AG09309 (cell line): ENCODE measurements around the gene SRRT.

Source experiments
- DNase-seq: peaks from one replicate; pipeline ENCODE4 v3.0.0-alpha.2; 2010; ENCODE audit warnings: low read depth
- H3K4me3 ChIP-seq: 2 replicates; pipeline ENCODE4 v1.5.1; 2011; ENCODE audit warnings: mild to moderate bottlenecking, low read depth, low read length, moderate library complexity; ENCODE audit not compliant: control insufficient read depth
- TF ChIP-seq, protein P1 (sequence below): IDR thresholded peaks from 2 replicates; pipeline ENCODE4 v1.5.1; 2011; ENCODE audit warnings: mild to moderate bottlenecking, low read depth, low read length, inconsistent platforms; ENCODE audit not compliant: insufficient read depth, control insufficient read depth; ENCODE audit errors: missing control alignments

The SRRT gene

GRCh38 chr7:100886142-100886935 lies 11.4 kb downstream of the SRRT start:
- no peak overlapping the region for H3K4me3 ChIP-seq
- DNase-seq, result no peak
- TF ChIP-seq, protein P1, sequence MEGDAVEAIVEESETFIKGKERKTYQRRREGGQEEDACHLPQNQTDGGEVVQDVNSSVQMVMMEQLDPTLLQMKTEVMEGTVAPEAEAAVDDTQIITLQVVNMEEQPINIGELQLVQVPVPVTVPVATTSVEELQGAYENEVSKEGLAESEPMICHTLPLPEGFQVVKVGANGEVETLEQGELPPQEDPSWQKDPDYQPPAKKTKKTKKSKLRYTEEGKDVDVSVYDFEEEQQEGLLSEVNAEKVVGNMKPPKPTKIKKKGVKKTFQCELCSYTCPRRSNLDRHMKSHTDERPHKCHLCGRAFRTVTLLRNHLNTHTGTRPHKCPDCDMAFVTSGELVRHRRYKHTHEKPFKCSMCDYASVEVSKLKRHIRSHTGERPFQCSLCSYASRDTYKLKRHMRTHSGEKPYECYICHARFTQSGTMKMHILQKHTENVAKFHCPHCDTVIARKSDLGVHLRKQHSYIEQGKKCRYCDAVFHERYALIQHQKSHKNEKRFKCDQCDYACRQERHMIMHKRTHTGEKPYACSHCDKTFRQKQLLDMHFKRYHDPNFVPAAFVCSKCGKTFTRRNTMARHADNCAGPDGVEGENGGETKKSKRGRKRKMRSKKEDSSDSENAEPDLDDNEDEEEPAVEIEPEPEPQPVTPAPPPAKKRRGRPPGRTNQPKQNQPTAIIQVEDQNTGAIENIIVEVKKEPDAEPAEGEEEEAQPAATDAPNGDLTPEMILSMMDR, result no peak

DNA sequence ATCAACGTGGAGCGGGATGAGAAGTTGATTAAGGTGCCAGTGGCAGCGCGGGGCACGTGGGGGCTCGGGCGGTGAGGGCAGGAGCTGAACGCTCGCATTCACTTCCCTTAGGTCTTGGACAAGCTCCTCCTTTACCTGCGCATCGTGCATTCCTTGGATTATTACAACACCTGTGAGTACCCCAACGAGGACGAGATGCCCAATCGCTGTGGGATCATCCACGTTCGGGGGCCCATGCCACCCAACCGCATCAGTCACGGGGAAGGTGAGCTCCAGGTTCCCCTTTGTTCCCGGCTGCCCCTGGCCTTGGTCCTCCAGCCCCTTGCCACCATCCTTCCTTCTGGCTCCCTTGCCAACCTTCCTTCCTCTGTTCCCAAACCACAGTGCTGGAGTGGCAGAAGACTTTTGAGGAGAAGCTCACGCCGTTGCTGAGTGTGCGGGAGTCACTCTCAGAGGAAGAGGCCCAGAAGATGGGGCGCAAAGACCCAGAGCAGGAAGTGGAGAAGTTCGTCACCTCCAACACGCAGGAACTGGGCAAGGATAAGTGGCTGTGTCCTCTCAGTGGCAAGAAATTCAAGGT lies 12.1 kb downstream of the SRRT start:
- no peak for DNase-seq
- no peak overlapping the region for H3K4me3 ChIP-seq
- TF ChIP-seq, protein P1, result no peak

DNA sequence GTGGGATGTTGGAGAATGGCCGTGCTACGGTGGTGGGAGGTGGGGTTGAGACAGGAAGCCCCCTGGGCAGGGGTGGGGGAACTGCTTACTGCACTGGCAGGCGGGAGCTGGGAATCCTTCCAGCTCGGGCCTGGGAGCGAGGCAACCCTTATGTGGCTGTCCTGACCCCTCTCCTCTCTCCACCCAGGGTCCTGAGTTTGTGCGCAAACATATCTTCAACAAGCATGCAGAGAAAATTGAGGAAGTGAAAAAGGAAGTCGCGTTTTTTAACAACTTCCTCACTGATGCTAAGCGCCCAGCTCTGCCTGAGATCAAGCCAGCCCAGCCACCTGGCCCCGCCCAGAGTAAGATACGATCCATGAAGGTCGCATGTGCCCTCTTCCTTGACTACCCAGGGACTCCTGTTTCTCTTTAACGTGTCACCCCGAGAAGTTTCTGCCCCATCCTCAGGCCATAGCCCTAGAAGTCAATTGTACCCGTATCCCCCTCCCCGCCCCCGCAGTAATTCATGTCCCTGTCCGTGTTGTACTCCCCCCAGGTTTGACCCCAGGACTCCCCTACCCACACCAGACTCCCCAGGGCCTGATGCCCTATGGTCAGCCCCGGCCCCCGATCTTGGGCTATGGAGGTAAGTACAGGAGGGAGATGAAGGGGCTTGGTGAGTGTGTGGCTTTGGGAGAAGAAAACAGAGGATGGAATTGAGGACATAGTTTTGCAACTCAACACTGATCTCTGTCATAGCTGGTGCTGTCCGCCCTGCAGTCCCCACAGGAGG lies 12.8 kb downstream of the SRRT start:
- H3K4me3 ChIP-seq, result peak overlapping the region; percentile 52; the same call in 1 of the 2 replicates
- TF ChIP-seq, protein P1, result no peak
- DNase-seq, result no peak

- TF ChIP-seq, protein P1, result no peak
- no peak for DNase-seq
- H3K4me3 ChIP-seq, result peak overlapping the region; percentile 52
These were observed 13.5 kb downstream of the SRRT start for GRCh38 chr7:100888291-100888987.

DNA sequence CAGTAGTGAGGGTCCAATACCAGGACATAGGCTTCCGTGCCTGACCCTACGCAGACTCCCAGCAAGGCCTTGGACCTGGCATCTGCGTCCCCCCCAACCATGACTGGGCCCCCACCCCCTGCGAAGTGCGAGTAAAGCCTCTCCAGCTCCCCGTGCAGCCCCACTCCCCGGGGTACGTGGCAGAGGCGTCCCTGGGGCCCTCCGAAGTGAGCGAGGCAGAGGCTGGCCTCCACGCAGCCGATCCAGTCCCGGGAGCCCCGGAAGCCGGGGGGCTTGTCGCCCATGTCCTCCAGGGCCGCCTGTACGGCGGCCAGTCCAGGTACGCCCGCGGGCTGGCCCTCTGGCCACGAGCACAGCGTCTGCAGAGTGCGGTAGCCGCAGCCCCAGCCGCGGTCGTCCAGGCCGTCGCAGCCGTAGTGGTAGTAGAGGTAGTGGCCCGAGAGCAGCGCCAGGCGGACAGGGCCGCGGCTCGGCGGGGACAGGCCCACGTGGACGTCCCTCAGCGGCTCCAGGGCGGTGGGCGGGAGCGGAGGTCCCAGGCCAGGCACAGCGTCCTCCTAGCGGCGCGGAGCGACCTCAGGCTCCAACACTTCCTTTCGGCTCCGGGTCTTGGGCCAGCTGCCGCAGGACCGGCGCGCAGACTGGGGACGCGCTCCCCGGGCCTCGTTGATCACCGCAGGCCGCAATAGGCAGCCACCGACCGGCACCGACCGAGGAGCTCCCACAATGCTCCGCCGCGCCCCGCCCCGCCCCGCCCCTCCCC lies 14.3 kb downstream of the SRRT start, which contains the start of gene UFSP1:
Gene UFSP1 (minus strand): TSS at position 728 of the 763 bp plus-strand sequence. CDS start 444 bp downstream, at position 284.
- TF ChIP-seq, protein P1, result no peak
- H3K4me3 ChIP-seq, result peak within 1 kb of the TSS; percentile 52
- no peak for DNase-seq
